HUES48 (cell line): ENCODE data around the gene ARHGAP42.
A peak's percentile ranks its signal among the peaks of the same experiment; 100 is the strongest.

Experiments used
- H3K27ac ChIP-seq: one replicate; pipeline ENCODE4 v1.7.0; 2013; ENCODE audit warnings: low read depth, low read length, inconsistent platforms
- H3K27me3 ChIP-seq: 2 replicates; pipeline ENCODE4 v1.6.1; 2013; ENCODE audit warnings: mild to moderate bottlenecking, low read length; ENCODE audit not compliant: control insufficient read depth, insufficient read depth
- H3K36me3 ChIP-seq: 2 replicates; pipeline ENCODE4 v1.6.1; 2013; ENCODE audit warnings: low read length; ENCODE audit not compliant: control insufficient read depth, insufficient read depth
- H3K4me1 ChIP-seq: 2 replicates; pipeline ENCODE4 v1.6.1; 2013; ENCODE audit warnings: mild to moderate bottlenecking, low read length; ENCODE audit not compliant: control insufficient read depth, insufficient read depth
- H3K4me3 ChIP-seq: 2 replicates; pipeline ENCODE4 v1.5.1; 2013; ENCODE audit warnings: mild to moderate bottlenecking, low read depth, low read length
- H3K9ac ChIP-seq: 2 replicates; pipeline ENCODE4 v1.6.1; 2013; ENCODE audit warnings: mild to moderate bottlenecking, low read depth, low read length, moderate library complexity
- H3K9me3 ChIP-seq: 2 replicates; pipeline ENCODE4 v1.6.1; 2013; ENCODE audit warnings: low read length; ENCODE audit not compliant: control insufficient read depth, insufficient read depth

ARHGAP42 gene

GRCh38 chr11:100860318-100861155, 173.4 kb downstream of the ARHGAP42 start:
- Histone ChIP-seq H3K4me3 (peak overlapping the region; percentile 19; the same call in 1 of the 2 replicates), H3K9ac (no peak overlapping the region)

GRCh38 chr11:100861212-100861611, 174.1 kb downstream of the ARHGAP42 start:
- Histone ChIP-seq H3K4me1 (peaks cover 58% of the 10 kb centered on the region), H3K27ac (no peak overlapping the region)

More at GRCh38 chr11:100860318-100861155, 173.4 kb downstream of the ARHGAP42 start:
- Histone ChIP-seq H3K4me1 (peaks cover 65% of the 10 kb centered on the region), H3K36me3 (no peaks in the 10 kb centered on the region), H3K9me3 (no peaks in the 10 kb centered on the region), H3K27ac (no peak overlapping the region), H3K27me3 (no peaks in the 10 kb centered on the region)

DNA sequence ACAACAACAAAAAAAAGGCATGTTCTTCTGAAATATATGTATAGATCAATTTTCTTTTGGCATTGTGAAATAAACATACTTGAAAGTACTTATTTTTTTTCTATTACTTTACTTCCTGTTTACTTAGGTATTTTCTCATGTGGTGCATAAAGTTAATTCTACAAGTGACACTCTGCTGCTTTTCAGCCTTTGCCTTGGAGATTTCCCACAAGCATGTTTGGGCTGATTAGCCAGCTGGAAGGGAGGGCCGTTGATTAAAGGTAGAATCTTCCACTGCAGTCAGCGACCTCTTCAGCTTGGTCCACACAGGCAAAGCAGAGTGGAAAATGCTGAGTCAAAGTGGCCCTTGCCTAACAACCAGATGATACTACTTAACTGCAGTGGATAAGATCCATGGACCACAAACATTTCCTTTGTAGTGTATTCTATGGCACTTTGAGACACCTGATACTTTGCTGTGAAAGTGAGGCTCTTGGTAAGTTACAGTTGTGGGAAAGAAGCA, 176.0 kb downstream of the ARHGAP42 start:
- Histone ChIP-seq H3K4me1 (peaks cover 39% of the 10 kb centered on the region), H3K9ac (no peak overlapping the region), H3K9me3 (no peaks in the 10 kb centered on the region), H3K27ac (peak overlapping the region; percentile 15), H3K27me3 (no peaks in the 10 kb centered on the region), H3K36me3 (no peaks in the 10 kb centered on the region), H3K4me3 (no peak overlapping the region)

More at GRCh38 chr11:100861212-100861611, 174.1 kb downstream of the ARHGAP42 start:
- Histone ChIP-seq H3K9me3 (no peaks in the 10 kb centered on the region), H3K4me3 (no peak overlapping the region), H3K9ac (no peak overlapping the region), H3K36me3 (no peaks in the 10 kb centered on the region), H3K27me3 (no peaks in the 10 kb centered on the region)

DNA sequence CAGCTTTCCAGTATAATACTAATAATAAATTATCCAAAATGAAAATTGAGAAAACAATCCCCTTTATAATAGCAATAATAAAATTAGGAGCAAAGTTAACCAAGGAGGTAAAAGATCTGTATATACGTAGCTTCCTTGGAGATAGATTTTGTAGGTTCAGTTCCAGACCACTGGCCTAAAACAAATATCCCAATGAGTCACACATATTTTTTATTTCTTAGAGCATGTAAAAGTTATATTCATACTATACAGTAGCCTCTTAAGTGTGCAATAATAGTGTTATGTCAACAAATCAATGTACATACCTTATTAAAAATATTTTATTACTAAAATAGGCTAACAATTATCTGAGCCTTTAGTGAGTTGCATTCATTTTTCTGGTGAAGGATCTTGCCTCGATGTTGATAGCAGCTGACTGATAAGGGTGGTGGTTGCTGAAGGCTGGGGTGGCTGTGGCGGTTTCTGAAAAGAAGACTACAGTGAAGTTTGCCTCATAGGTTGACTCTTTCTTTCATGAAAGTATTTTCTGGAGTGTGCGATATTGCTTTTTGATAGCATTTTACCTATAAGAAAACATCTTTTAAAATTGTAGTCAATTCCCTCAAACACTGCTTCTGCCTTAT, 178.5 kb downstream of the ARHGAP42 start:
- Histone ChIP-seq H3K27me3 (no peaks in the 10 kb centered on the region), H3K36me3 (no peaks in the 10 kb centered on the region), H3K4me3 (no peak overlapping the region), H3K9me3 (no peaks in the 10 kb centered on the region), H3K9ac (no peak overlapping the region), H3K27ac (no peak overlapping the region), H3K4me1 (peaks cover 32% of the 10 kb centered on the region)

GRCh38 chr11:100866453-100866852, 179.4 kb downstream of the ARHGAP42 start:
- H3K9ac ChIP-seq, result no peak overlapping the region
- no peak overlapping the region for H3K27ac ChIP-seq
- no peaks in the 10 kb centered on the region for H3K27me3 ChIP-seq
- H3K4me3 ChIP-seq, result no peak overlapping the region
- no peaks in the 10 kb centered on the region for H3K36me3 ChIP-seq
- H3K9me3 ChIP-seq, result no peaks in the 10 kb centered on the region
- H3K4me1 ChIP-seq, result peaks cover 24% of the 10 kb centered on the region

GRCh38 chr11:100867606-100868005, 180.5 kb downstream of the ARHGAP42 start:
- Histone ChIP-seq H3K4me3 (no peak overlapping the region), H3K4me1 (peaks cover 24% of the 10 kb centered on the region), H3K36me3 (no peaks in the 10 kb centered on the region), H3K9ac (no peak overlapping the region), H3K27ac (no peak overlapping the region), H3K27me3 (no peaks in the 10 kb centered on the region), H3K9me3 (no peaks in the 10 kb centered on the region)

GRCh38 chr11:100869328-100869727, 182.2 kb downstream of the ARHGAP42 start:
- Histone ChIP-seq H3K9ac (no peak overlapping the region), H3K27ac (no peak overlapping the region), H3K9me3 (no peaks in the 10 kb centered on the region), H3K4me3 (no peak overlapping the region), H3K27me3 (no peaks in the 10 kb centered on the region), H3K4me1 (peaks cover 29% of the 10 kb centered on the region), H3K36me3 (no peaks in the 10 kb centered on the region)

GRCh38 chr11:100870138-100870537, 183.1 kb downstream of the ARHGAP42 start:
- Histone ChIP-seq H3K27me3 (no peaks in the 10 kb centered on the region), H3K4me3 (no peak overlapping the region), H3K9me3 (no peaks in the 10 kb centered on the region), H3K36me3 (no peaks in the 10 kb centered on the region), H3K9ac (no peak overlapping the region), H3K27ac (no peak overlapping the region), H3K4me1 (peaks cover 36% of the 10 kb centered on the region)

- no peak overlapping the region for H3K27ac ChIP-seq
- H3K9me3 ChIP-seq, result no peaks in the 10 kb centered on the region
- H3K36me3 ChIP-seq, result no peaks in the 10 kb centered on the region
- no peaks in the 10 kb centered on the region for H3K27me3 ChIP-seq
- H3K9ac ChIP-seq, result no peak overlapping the region
- no peak overlapping the region for H3K4me3 ChIP-seq
- H3K4me1 ChIP-seq, result peaks cover 60% of the 10 kb centered on the region
These were observed 186.1 kb downstream of the ARHGAP42 start for GRCh38 chr11:100872951-100873740.

DNA sequence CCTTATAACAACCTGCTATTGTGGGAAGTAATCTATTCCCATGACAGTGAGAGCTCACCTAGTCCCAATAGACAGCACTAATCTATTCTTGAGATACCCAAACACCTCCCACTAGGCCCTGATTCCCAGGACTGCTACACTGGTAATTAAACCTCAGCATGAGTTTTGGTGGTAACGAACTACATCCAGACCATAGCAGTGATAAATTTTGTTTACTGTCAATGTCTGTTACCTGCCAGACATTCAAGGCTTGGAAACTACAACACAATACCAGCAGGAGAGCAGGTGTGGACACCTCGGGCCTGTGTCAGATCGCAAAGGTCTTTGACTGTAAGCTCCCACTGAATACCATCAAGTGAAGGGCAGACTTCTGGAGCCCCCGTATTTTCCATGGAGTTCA, 187.1 kb downstream of the ARHGAP42 start:
- H3K9me3 ChIP-seq, result no peaks in the 10 kb centered on the region
- H3K27ac ChIP-seq, result peak overlapping the region; percentile 10
- H3K4me3 ChIP-seq, result no peak overlapping the region
- no peak overlapping the region for H3K9ac ChIP-seq
- H3K27me3 ChIP-seq, result no peaks in the 10 kb centered on the region
- no peaks in the 10 kb centered on the region for H3K36me3 ChIP-seq
- H3K4me1 ChIP-seq, result peaks cover 58% of the 10 kb centered on the region
